Muscle layer of duodenum (tissue), 2 donors: ENCODE measurements around the gene MYRIP.

ENCODE experiments used
- H3K27ac ChIP-seq: one replicate; pipeline ENCODE4 v1.7.0; 2013; ENCODE audit warnings: mild to moderate bottlenecking, low read length
- H3K27me3 ChIP-seq: one replicate; pipeline ENCODE4 v1.7.0; 2013; ENCODE audit warnings: low read depth, mild to moderate bottlenecking, control low read depth, low read length
- H3K36me3 ChIP-seq, 2 donors: one replicate each; pipeline ENCODE4 v1.7.0; 2013; ENCODE audit warnings: low read length in 2 of 2, control low read depth in 1 of 2, mild to moderate bottlenecking in 1 of 2; ENCODE audit not compliant: insufficient read depth in 2 of 2, control insufficient read depth in 1 of 2
- H3K4me1 ChIP-seq, 2 donors: one replicate each; pipeline ENCODE4 v1.7.0; 2013; ENCODE audit warnings: low read length in 2 of 2, mild to moderate bottlenecking in 2 of 2, control low read depth in 1 of 2, moderate library complexity in 1 of 2; ENCODE audit not compliant: insufficient read depth in 2 of 2, control insufficient read depth in 1 of 2
- H3K4me3 ChIP-seq, 2 donors: one replicate each; pipeline ENCODE4 v1.7.0; 2013; ENCODE audit warnings: low read length in 2 of 2, low read depth in 1 of 2, mild to moderate bottlenecking in 1 of 2
- H3K9me3 ChIP-seq, 2 donors: one replicate each; pipeline ENCODE4 v1.7.0; 2013; ENCODE audit warnings: low read length in 2 of 2, control low read depth in 1 of 2, mild to moderate bottlenecking in 1 of 2; ENCODE audit not compliant: control insufficient read depth in 1 of 2
- donor health status: healthy.

MYRIP gene

GRCh38 chr3:40043444-40043755 lies 234.0 kb downstream of the MYRIP start:
- Histone ChIP-seq H3K4me1 (no peaks in the 10 kb centered on the region), H3K36me3 (no peaks in the 10 kb centered on the region), H3K4me3 (no peak overlapping the region), H3K27ac (no peak overlapping the region), H3K27me3 (no peaks in the 10 kb centered on the region), H3K9me3 (no peaks in the 10 kb centered on the region)

GRCh38 chr3:40044487-40044886 lies 235.1 kb downstream of the MYRIP start:
- no peak overlapping the region for H3K27ac ChIP-seq
- no peak overlapping the region for H3K4me3 ChIP-seq
- H3K27me3 ChIP-seq = no peaks in the 10 kb centered on the region
- H3K9me3 ChIP-seq = peaks cover 0 to under 1% of the 10 kb centered on the region in 2 donors
- no peaks in the 10 kb centered on the region for H3K36me3 ChIP-seq
- no peaks in the 10 kb centered on the region for H3K4me1 ChIP-seq

GRCh38 chr3:40045051-40045450 lies 235.6 kb downstream of the MYRIP start:
- Histone ChIP-seq H3K27me3 (no peaks in the 10 kb centered on the region), H3K27ac (no peak overlapping the region), H3K36me3 (no peaks in the 10 kb centered on the region), H3K4me3 (no peak overlapping the region), H3K4me1 (no peaks in the 10 kb centered on the region), H3K9me3 (peaks cover 2 to 3% of the 10 kb centered on the region in 2 donors)

- Histone ChIP-seq H3K27ac (no peak overlapping the region), H3K27me3 (no peaks in the 10 kb centered on the region), H3K9me3 (peaks cover 4 to 7% of the 10 kb centered on the region in 2 donors), H3K36me3 (no peaks in the 10 kb centered on the region), H3K4me1 (no peaks in the 10 kb centered on the region), H3K4me3 (no peak overlapping the region)
These were observed 236.7 kb downstream of the MYRIP start for GRCh38 chr3:40046149-40046548.

GRCh38 chr3:40047406-40047805 lies 238.0 kb downstream of the MYRIP start:
- Histone ChIP-seq H3K27ac (no peak overlapping the region), H3K4me3 (no peak overlapping the region), H3K27me3 (no peaks in the 10 kb centered on the region), H3K9me3 (peaks cover 4 to 7% of the 10 kb centered on the region in 2 donors), H3K4me1 (no peaks in the 10 kb centered on the region), H3K36me3 (no peaks in the 10 kb centered on the region)

- Histone ChIP-seq H3K4me3 (no peak overlapping the region), H3K36me3 (no peaks in the 10 kb centered on the region), H3K9me3 (peaks cover 4 to 7% of the 10 kb centered on the region in 2 donors), H3K27me3 (no peaks in the 10 kb centered on the region), H3K27ac (no peak overlapping the region), H3K4me1 (no peaks in the 10 kb centered on the region)
These were observed 244.3 kb downstream of the MYRIP start for GRCh38 chr3:40053663-40054062.

GRCh38 chr3:40054568-40055222 lies 245.3 kb downstream of the MYRIP start:
- H3K27me3 ChIP-seq = no peaks in the 10 kb centered on the region
- no peaks in the 10 kb centered on the region for H3K4me1 ChIP-seq
- H3K4me3 ChIP-seq = no peak overlapping the region
- no peak overlapping the region for H3K27ac ChIP-seq
- H3K9me3 ChIP-seq = peaks cover 4 to 5% of the 10 kb centered on the region in 2 donors
- H3K36me3 ChIP-seq = no peaks in the 10 kb centered on the region

- Histone ChIP-seq H3K27ac (no peak overlapping the region), H3K36me3 (no peaks in the 10 kb centered on the region)
These were observed 246.0 kb downstream of the MYRIP start for GRCh38 chr3:40055361-40055760.

GRCh38 chr3:40055956-40056355 lies 246.5 kb downstream of the MYRIP start:
- no peak overlapping the region for H3K27ac ChIP-seq

More at GRCh38 chr3:40055361-40055760, 246.0 kb downstream of the MYRIP start:
- no peak overlapping the region for H3K4me3 ChIP-seq
- H3K4me1 ChIP-seq = no peaks in the 10 kb centered on the region
- H3K27me3 ChIP-seq = no peaks in the 10 kb centered on the region
- peaks cover 0 to 2% of the 10 kb centered on the region in 2 donors for H3K9me3 ChIP-seq

GRCh38 chr3:40057077-40057476 lies 247.7 kb downstream of the MYRIP start:
- Histone ChIP-seq H3K4me1 (no peaks in the 10 kb centered on the region), H3K27me3 (no peaks in the 10 kb centered on the region), H3K27ac (no peak overlapping the region), H3K4me3 (no peak overlapping the region), H3K9me3 (no peaks in the 10 kb centered on the region), H3K36me3 (no peaks in the 10 kb centered on the region)

More at GRCh38 chr3:40055956-40056355, 246.5 kb downstream of the MYRIP start:
- H3K4me1 ChIP-seq = no peaks in the 10 kb centered on the region
- H3K4me3 ChIP-seq = no peak overlapping the region
- no peaks in the 10 kb centered on the region for H3K36me3 ChIP-seq
- no peaks in the 10 kb centered on the region for H3K27me3 ChIP-seq
- no peaks in the 10 kb centered on the region for H3K9me3 ChIP-seq

- Histone ChIP-seq H3K27ac (no peak overlapping the region), H3K4me1 (no peaks in the 10 kb centered on the region), H3K9me3 (no peaks in the 10 kb centered on the region), H3K4me3 (no peak overlapping the region), H3K27me3 (no peaks in the 10 kb centered on the region), H3K36me3 (no peaks in the 10 kb centered on the region)
These were observed 248.4 kb downstream of the MYRIP start for GRCh38 chr3:40057786-40058185.

- no peak overlapping the region for H3K4me3 ChIP-seq
- no peaks in the 10 kb centered on the region for H3K36me3 ChIP-seq
- no peaks in the 10 kb centered on the region for H3K4me1 ChIP-seq
- no peaks in the 10 kb centered on the region for H3K27me3 ChIP-seq
- H3K9me3 ChIP-seq = no peaks in the 10 kb centered on the region
- H3K27ac ChIP-seq = no peak overlapping the region
These were observed 259.2 kb downstream of the MYRIP start for GRCh38 chr3:40068636-40069035.
